ENCODE data around the gene PTGIS.

PTGIS gene

DNA sequence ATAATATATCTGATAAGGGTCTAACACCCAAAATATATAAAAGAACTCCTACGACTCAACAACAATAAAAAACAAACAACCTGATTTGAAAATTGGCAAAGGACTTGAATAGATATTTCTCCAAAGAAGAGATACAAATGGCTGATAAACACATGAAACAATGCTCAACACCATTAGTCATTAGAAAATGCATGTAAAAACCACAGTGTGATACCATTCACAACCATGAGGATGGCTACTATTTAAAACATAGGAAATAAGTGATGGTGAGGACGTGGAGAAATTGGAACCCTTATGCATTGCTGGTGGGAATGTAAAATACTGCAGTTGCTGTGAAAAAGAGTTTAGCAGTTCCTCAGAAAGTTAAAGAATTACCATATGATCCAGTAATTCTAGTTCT, 41.4 kb downstream of the PTGIS start:
- H3K4me3 ChIP-seq (ENCODE audit: low read depth, low read length): no peak overlapping the region
- H3K27me3 ChIP-seq (ENCODE audit: insufficient read depth, low read depth, severe bottlenecking): no peaks in the 10 kb centered on the region
- no peak for DNase-seq
- H3K36me3 ChIP-seq: no peaks in the 10 kb centered on the region
- TF ChIP-seq, protein P1, sequence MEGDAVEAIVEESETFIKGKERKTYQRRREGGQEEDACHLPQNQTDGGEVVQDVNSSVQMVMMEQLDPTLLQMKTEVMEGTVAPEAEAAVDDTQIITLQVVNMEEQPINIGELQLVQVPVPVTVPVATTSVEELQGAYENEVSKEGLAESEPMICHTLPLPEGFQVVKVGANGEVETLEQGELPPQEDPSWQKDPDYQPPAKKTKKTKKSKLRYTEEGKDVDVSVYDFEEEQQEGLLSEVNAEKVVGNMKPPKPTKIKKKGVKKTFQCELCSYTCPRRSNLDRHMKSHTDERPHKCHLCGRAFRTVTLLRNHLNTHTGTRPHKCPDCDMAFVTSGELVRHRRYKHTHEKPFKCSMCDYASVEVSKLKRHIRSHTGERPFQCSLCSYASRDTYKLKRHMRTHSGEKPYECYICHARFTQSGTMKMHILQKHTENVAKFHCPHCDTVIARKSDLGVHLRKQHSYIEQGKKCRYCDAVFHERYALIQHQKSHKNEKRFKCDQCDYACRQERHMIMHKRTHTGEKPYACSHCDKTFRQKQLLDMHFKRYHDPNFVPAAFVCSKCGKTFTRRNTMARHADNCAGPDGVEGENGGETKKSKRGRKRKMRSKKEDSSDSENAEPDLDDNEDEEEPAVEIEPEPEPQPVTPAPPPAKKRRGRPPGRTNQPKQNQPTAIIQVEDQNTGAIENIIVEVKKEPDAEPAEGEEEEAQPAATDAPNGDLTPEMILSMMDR (IDR thresholded peaks at IDR 0.05; ENCODE audit: low read depth, low read length): no peak
- H3K9me3 ChIP-seq (ENCODE audit: severe bottlenecking): no peaks in the 10 kb centered on the region
- no peak overlapping the region for H3K27ac ChIP-seq

DNA sequence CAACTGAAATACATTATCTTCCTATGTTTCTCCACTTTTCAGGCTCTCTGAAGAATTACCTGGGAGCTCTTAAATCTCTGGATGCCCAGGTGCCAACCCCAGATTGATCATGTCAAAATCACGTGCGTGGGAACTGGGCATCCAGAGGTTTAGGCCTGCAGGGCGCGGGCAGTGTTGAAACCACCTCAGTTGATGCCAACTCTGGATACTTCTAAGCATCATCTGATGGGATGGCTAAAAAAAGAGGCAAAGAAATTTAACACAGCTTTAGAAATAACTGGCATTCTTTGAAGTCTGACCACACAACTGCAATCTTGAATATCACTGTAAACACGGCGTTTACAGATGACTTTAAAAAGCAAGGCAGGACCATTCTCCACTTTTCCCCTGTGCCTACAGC, 41.9 kb downstream of the PTGIS start:
- H3K9me3 ChIP-seq (ENCODE audit: severe bottlenecking): no peaks in the 10 kb centered on the region
- H3K27ac ChIP-seq: no peak overlapping the region
- H3K36me3 ChIP-seq: no peaks in the 10 kb centered on the region
- no peak for DNase-seq
- TF ChIP-seq, protein P1 (IDR thresholded peaks at IDR 0.05; ENCODE audit: low read depth, low read length): no peak
- no peak overlapping the region for H3K4me3 ChIP-seq (ENCODE audit: low read depth, low read length)
- H3K27me3 ChIP-seq (ENCODE audit: insufficient read depth, low read depth, severe bottlenecking): no peaks in the 10 kb centered on the region

DNA sequence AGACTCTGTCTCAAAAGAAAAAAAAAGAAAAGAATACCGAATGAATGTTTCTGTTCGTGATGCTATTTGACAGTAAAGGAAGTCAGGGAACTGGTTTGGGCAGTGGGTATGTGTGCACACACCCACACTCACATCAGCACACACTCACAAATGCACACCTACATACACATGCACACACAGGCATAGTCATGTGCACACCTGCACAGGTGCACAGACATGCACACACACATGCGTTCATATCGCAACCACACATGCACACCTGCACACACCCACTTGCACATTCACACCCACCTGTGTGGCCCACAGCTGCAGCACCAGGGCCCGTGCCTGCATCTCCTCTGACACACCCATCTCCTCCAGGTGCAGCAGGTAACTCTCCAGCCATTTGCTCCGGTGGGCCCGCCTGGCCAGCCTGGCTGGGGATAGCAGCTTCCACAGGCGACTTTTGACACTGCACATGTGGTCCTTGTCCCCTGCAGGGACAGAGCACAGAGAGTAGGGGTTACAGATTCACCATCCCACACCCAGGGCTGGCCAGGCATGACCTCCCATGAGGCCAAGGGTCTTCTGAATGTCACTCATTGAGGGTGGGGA, 44.1 kb downstream of the PTGIS start:
- DNase-seq: no peak
- no peaks in the 10 kb centered on the region for H3K27me3 ChIP-seq (ENCODE audit: insufficient read depth, low read depth, severe bottlenecking)

GRCh38 chr20:49521356-49521755, 46.6 kb downstream of the PTGIS start:
- no peak for DNase-seq
- Histone ChIP-seq H3K4me3 (ENCODE audit: low read depth, low read length) (no peak overlapping the region), H3K27ac (no peak overlapping the region)

More for the DNA sequence above, 44.1 kb downstream of the PTGIS start:
- Histone ChIP-seq H3K27ac (no peak overlapping the region), H3K9me3 (ENCODE audit: severe bottlenecking) (no peaks in the 10 kb centered on the region), H3K36me3 (no peaks in the 10 kb centered on the region), H3K4me3 (ENCODE audit: low read depth, low read length) (no peak overlapping the region)
- TF ChIP-seq, protein P1 (IDR thresholded peaks at IDR 0.05; ENCODE audit: low read depth, low read length): no peak

DNA sequence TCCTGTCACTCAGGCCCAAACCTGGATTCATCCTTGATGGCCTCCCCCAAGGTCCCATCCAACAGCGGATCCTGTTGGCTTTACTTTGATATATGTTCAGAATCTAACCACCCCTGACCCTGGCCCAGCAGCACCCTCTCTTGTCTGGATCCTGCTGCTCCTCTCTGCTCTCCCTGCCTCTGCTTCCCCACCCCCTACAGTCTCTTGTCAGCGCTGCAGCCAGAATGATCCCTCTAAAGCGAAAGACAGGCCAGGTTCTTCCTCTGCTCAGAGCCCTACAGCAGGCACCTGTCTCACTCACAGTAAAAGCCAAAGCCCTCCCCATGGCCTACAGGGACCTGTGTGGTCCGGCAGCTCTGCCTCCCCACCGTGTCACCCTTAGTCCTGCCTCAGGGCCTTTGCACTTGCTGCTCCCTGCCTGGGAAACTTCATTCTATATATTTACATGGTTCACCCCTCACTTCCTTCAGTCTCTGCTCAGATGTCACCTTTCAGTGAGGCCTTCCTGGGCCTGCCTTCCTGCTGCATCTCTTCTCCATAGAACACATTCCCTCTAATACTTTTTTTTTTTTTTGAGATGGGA, 48.1 kb downstream of the PTGIS start:
- no peak overlapping the region for H3K27ac ChIP-seq
- DNase-seq: no peak
- no peak overlapping the region for H3K4me3 ChIP-seq (ENCODE audit: low read depth, low read length)
- no peaks in the 10 kb centered on the region for H3K27me3 ChIP-seq (ENCODE audit: insufficient read depth, low read depth, severe bottlenecking)
- H3K36me3 ChIP-seq: no peaks in the 10 kb centered on the region
- H3K9me3 ChIP-seq (ENCODE audit: severe bottlenecking): no peaks in the 10 kb centered on the region
- TF ChIP-seq, protein P1 (IDR thresholded peaks at IDR 0.05; ENCODE audit: low read depth, low read length): peak; percentile 34; the same call in 1 of the 2 replicates

More at GRCh38 chr20:49521356-49521755, 46.6 kb downstream of the PTGIS start:
- no peaks in the 10 kb centered on the region for H3K36me3 ChIP-seq
- H3K27me3 ChIP-seq (ENCODE audit: insufficient read depth, low read depth, severe bottlenecking): no peaks in the 10 kb centered on the region
- TF ChIP-seq, protein P1 (IDR thresholded peaks at IDR 0.05; ENCODE audit: low read depth, low read length): no peak
- no peaks in the 10 kb centered on the region for H3K9me3 ChIP-seq (ENCODE audit: severe bottlenecking)

Measured in WERI-Rb-1 (cell line).